ENCODE data around the gene FOXL1. TPM values are rescaled to one million over a fixed set of nuclear protein-coding genes. Genes with fewer than 3 reads are reported as not detected.

The FOXL1 gene
- total RNA-seq, 1 experiment from 2014 or later = 0.11 TPM

- Mint-ChIP-seq H3K4me1 (ENCODE audit: low read depth, unreplicated experiment) (no peaks in the 10 kb centered on the region), H3K9me3 (ENCODE audit: unreplicated experiment) (no peaks in the 10 kb centered on the region), H3K4me3 (ENCODE audit: unreplicated experiment) (no peak overlapping the region), H3K36me3 (ENCODE audit: insufficient read depth, unreplicated experiment) (no peaks in the 10 kb centered on the region), H3K27ac (ENCODE audit: unreplicated experiment) (no peak overlapping the region), H3K27me3 (ENCODE audit: insufficient read depth, unreplicated experiment) (peaks cover 16% of the 10 kb centered on the region)
- no TSS peak for BruUV-seq (replicated peaks)
- Histone ChIP-seq H3K4me3 (ENCODE audit: low read depth, low read length) (no peak overlapping the region), H3K4me1 (no peaks in the 10 kb centered on the region), H3K27me3 (replicated peaks; ENCODE audit: control insufficient read depth, insufficient read depth, low read length) (no peaks in the 10 kb centered on the region; the same call in 1 of the 2 replicates), H3K36me3 (ENCODE audit: control insufficient read depth, insufficient read depth, low read length) (no peaks in the 10 kb centered on the region), H3K9me3 (no peaks in the 10 kb centered on the region; the same call in 1 of the 2 replicates)
- ChIA-PET CTCF (no interaction called here), POLR2A (no interaction called here)
- DNase-seq = no peak
- TF ChIP-seq, protein P1, sequence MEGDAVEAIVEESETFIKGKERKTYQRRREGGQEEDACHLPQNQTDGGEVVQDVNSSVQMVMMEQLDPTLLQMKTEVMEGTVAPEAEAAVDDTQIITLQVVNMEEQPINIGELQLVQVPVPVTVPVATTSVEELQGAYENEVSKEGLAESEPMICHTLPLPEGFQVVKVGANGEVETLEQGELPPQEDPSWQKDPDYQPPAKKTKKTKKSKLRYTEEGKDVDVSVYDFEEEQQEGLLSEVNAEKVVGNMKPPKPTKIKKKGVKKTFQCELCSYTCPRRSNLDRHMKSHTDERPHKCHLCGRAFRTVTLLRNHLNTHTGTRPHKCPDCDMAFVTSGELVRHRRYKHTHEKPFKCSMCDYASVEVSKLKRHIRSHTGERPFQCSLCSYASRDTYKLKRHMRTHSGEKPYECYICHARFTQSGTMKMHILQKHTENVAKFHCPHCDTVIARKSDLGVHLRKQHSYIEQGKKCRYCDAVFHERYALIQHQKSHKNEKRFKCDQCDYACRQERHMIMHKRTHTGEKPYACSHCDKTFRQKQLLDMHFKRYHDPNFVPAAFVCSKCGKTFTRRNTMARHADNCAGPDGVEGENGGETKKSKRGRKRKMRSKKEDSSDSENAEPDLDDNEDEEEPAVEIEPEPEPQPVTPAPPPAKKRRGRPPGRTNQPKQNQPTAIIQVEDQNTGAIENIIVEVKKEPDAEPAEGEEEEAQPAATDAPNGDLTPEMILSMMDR (IDR thresholded peaks at IDR 0.05; ENCODE audit: insufficient read depth in 1 of 2, low read depth in 1 of 2, low read length in 1 of 2, severe bottlenecking in 1 of 2, unreplicated experiment in 1 of 2) = no peak
- intact Hi-C loops (cut with micrococcal nuclease; ENCODE audit: unreplicated experiment) = no loop called here
Measured at GRCh38 chr16:86597880-86598606, 19.7 kb downstream of the FOXL1 start.

- POLR2A ChIA-PET = no interaction called here
- Mint-ChIP-seq H3K36me3 (ENCODE audit: insufficient read depth, unreplicated experiment) (no peaks in the 10 kb centered on the region), H3K9me3 (ENCODE audit: unreplicated experiment) (no peaks in the 10 kb centered on the region), H3K4me1 (ENCODE audit: low read depth, unreplicated experiment) (no peaks in the 10 kb centered on the region), H3K4me3 (ENCODE audit: unreplicated experiment) (no peak overlapping the region), H3K27me3 (ENCODE audit: insufficient read depth, unreplicated experiment) (peaks cover 14% of the 10 kb centered on the region), H3K27ac (ENCODE audit: unreplicated experiment) (no peak overlapping the region)
- no peaks in the 10 kb centered on the region; the same call in 1 of the 2 replicates for H3K27me3 ChIP-seq (replicated peaks; ENCODE audit: control insufficient read depth, insufficient read depth, low read length)
- H3K36me3 ChIP-seq (ENCODE audit: control insufficient read depth, insufficient read depth, low read length) = no peaks in the 10 kb centered on the region
- no peaks in the 10 kb centered on the region; the same call in 1 of the 2 replicates for H3K9me3 ChIP-seq
- CTCF ChIA-PET = no interaction called here
- no TSS peak for BruUV-seq (replicated peaks)
- TF ChIP-seq, protein P1 (IDR thresholded peaks at IDR 0.05; ENCODE audit: insufficient read depth in 1 of 2, low read depth in 1 of 2, low read length in 1 of 2, severe bottlenecking in 1 of 2, unreplicated experiment in 1 of 2) = no peak
- DNase-seq = no peak
- intact Hi-C loops (cut with micrococcal nuclease; ENCODE audit: unreplicated experiment) = no loop called here
- no peaks in the 10 kb centered on the region for H3K4me1 ChIP-seq
- H3K4me3 ChIP-seq (ENCODE audit: low read depth, low read length) = no peak overlapping the region
Measured at GRCh38 chr16:86598607-86599565, 20.5 kb downstream of the FOXL1 start.

- H3K36me3 ChIP-seq (ENCODE audit: control insufficient read depth, insufficient read depth, low read length) = no peaks in the 10 kb centered on the region
- no peak for DNase-seq
- H3K4me3 ChIP-seq (ENCODE audit: low read depth, low read length) = no peak overlapping the region
- no peak overlapping the region for H3K27ac Mint-ChIP-seq (ENCODE audit: unreplicated experiment)
- H3K27me3 ChIP-seq (replicated peaks; ENCODE audit: control insufficient read depth, insufficient read depth, low read length) = no peaks in the 10 kb centered on the region; the same call in 1 of the 2 replicates
- no peaks in the 10 kb centered on the region for H3K36me3 Mint-ChIP-seq (ENCODE audit: insufficient read depth, unreplicated experiment)
- no peaks in the 10 kb centered on the region for H3K4me1 Mint-ChIP-seq (ENCODE audit: low read depth, unreplicated experiment)
- intact Hi-C loops (cut with micrococcal nuclease; ENCODE audit: unreplicated experiment) = no loop called here
- peaks cover 2% of the 10 kb centered on the region for H3K9me3 Mint-ChIP-seq (ENCODE audit: unreplicated experiment)
- H3K27me3 Mint-ChIP-seq (ENCODE audit: insufficient read depth, unreplicated experiment) = peaks cover 14% of the 10 kb centered on the region
- ChIA-PET CTCF (no interaction called here), POLR2A (no interaction called here)
- no TSS peak for BruUV-seq (replicated peaks)
- TF ChIP-seq, protein P1 (IDR thresholded peaks at IDR 0.05; ENCODE audit: insufficient read depth in 1 of 2, low read depth in 1 of 2, low read length in 1 of 2, severe bottlenecking in 1 of 2, unreplicated experiment in 1 of 2) = no peak
- no peak overlapping the region for H3K4me3 Mint-ChIP-seq (ENCODE audit: unreplicated experiment)
- H3K9me3 ChIP-seq = no peaks in the 10 kb centered on the region; the same call in 1 of the 2 replicates
- no peaks in the 10 kb centered on the region for H3K4me1 ChIP-seq
Measured at GRCh38 chr16:86601356-86601755, 23.0 kb downstream of the FOXL1 start.

Measured in Caco-2 (cell line).